GM18517 (cell line): ENCODE measurements around the gene PPP1R36.
"Not testable (repeated sequence)": the region's sequence is repeated elsewhere in the genome, so short reads cannot be mapped to it uniquely, and the experiment has no call there.

Source experiments
- ATAC-seq: cut with Tn5 transposase; IDR thresholded peaks from one replicate; pipeline ENCODE4 v1.9.1; 2021; ENCODE audit warnings: mild to moderate bottlenecking, moderate library complexity; ENCODE audit not compliant: unreplicated experiment

PPP1R36 gene

DNA sequence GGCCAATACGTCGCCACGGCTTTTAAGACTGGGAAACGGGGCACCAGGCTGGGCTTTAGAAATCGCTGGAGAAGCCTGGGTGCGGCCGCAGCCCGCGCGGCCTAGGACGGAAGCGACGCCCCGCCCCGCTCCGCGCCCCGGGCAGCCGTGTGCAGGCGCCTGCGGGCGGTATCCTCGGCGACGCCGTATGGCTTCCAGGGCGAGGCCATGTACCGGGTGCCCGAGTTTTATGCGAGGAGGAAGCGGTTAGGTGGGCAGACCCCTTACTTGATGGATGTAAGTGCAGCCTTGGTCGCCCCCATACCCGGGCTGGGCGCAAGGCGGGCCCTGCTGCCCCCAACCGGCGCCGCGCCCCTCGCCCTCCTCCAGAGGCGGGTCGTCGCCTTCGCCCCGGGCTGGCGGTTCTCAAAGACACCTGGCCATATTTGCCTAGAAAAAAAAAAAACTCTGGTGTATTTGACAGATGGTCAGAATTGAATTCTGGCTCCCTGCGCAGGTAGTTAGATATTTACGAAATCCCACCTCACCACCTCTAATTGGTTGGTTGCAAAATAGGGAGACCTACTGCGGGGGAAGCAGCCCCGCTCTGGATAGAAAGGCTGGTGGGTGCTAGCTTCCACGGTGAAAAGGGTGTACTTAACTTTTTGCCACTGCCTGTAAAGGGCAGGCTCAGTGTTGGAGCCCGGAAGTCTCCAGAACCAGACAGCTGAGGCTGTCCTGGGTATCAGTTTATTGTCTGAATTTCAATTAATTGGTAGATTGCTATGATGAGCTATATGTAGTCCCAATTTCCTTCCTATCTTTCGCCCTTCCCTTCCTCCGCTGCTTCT lies at the start of gene PPP1R36:
PPP1R36 (plus strand) TSS at position 171 of the 830 bp plus-strand sequence; CDS start at position 208, 37 bp downstream.
- ATAC-seq: no peak

DNA sequence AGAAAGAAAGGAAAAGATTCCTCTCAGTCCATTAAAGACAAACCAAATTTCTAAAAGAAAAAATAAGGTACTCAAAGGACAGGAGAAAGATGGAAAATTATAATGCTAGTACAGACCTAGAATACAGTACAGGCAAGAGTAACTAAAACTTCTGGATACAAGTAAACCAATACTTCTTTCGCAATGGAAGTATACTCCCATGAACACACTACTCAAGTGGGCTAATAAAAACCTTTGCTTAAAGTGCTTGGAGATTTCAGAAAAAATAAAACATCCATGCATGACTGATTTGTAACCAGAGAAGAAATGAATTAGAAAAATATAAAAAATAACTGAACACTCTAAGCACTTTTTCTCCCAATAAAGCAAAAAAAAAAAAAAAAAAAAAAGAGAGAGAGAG lies 49.7 kb upstream of the PPP1R36 start:
- no peak for ATAC-seq

DNA sequence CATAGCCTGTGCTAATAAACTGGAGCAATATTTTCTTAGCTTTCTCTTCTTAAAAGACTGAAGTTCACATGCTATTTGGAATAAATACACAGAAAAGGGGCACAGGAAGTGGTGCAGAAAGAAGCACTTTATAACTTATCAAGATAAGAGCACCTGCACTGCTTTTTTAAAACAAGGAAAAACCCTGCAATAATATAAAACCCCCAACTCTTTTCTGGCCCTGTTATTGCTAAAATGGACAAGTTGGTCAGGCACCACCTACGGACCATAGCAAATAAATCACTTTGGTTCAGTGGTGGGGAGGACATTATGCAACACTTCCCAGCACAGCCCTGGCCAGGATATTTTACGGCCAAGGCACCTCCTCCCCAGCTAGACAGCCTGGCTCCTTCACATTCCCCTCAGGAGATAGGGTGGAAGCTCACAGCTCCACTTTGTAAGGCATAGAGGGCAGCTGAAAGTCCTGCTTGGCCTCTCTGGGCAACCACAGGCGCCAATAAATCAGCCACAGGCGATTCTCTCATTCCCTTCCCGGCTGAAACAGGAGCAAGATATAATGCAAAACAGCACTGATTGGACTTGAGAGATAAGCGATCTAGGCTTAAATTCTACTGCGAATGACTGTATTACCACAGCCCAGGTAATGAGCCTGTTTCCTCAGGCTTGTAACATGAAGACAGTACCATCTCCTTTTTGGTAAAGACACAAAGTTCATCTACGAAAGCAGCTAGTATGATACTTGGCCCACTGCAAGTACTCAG lies 48.2 kb upstream of the PPP1R36 start:
- ATAC-seq: no peak

- ATAC-seq: no peak
These were observed 47.3 kb upstream of the PPP1R36 start for GRCh38 chr14:64502456-64502855.

- ATAC-seq: no peak
These were observed 46.8 kb upstream of the PPP1R36 start for GRCh38 chr14:64502887-64503433.

DNA sequence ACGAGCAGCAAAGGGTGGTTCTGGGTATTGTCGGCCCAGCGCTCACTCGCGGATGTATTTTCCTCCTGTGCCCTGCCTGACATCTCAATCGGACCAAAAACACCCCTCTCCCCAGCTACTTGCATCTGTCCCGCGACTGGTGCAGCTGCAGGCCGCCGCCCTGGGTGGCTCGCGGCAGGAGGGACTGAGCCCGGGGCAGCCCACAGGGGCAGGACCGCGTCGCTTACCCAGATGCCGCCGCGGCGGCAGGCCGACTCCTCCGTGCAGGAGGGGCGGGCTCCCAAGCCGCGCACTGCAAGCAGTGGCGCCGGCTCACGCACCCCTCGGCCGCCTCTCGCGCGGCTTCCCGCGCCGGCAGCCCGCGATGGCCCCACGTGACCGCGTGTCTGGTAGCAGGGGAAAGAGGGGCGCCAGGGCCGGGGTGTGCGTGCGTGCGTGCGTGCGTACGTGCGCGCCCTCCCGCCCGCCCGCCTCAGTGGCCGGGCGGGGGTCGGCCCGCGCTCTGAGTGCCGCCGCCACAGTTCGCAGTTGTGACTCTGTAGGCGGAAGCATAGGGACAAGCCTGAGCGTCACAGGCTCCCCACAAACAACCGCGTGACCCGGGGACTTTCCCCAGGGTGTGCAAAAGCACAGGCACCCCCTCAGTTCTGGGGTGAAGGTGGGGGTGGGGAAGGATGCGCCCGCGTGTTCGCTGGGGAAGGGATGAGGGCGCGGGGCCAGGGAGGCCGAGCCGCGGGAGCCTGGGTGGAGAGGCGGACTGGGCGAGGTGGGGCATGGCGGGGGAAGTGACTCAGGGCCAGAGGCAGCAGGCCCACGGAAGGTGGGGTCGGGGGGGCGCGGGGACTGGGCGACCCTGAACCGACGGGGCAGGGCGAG lies 46.1 kb upstream of the PPP1R36 start, which contains the start of gene ZBTB25:
ZBTB25 (minus strand) TSS at position 405 of the 876 bp plus-strand sequence. CDS start 13,305 bp downstream, outside the sequence.
- ATAC-seq: peak; percentile 63

- ATAC-seq: peak; percentile 18
These were observed 45.4 kb upstream of the PPP1R36 start, which contains the start of gene ZBTB1 for GRCh38 chr14:64504310-64504896. TSS of gene ZBTB1 (plus strand) at chr14:64504770. CDS start at chr14:64521505, 16,735 bp downstream.

GRCh38 chr14:64504897-64505794 lies 44.6 kb upstream of the PPP1R36 start:
- ATAC-seq: peak; percentile 13

DNA sequence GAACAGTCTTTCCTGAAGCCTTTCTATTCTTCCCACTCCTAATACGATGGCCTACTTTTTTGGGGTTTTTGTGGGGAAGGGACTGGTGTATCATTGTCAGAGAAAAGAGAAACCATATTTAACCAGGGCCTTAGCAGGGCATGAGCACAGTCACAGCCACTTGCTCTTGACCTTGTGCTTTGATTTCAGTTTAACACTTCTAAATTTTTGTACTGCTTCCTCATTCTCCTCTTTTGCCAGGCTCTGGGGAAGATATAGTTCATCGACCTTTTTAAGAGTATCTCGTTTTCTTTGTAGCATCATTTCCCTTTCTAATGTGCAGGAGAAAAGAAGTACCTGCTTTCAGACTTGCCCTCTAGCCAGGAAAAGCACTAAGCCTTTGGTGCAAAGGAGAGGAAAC lies 43.0 kb upstream of the PPP1R36 start:
- no peak for ATAC-seq

DNA sequence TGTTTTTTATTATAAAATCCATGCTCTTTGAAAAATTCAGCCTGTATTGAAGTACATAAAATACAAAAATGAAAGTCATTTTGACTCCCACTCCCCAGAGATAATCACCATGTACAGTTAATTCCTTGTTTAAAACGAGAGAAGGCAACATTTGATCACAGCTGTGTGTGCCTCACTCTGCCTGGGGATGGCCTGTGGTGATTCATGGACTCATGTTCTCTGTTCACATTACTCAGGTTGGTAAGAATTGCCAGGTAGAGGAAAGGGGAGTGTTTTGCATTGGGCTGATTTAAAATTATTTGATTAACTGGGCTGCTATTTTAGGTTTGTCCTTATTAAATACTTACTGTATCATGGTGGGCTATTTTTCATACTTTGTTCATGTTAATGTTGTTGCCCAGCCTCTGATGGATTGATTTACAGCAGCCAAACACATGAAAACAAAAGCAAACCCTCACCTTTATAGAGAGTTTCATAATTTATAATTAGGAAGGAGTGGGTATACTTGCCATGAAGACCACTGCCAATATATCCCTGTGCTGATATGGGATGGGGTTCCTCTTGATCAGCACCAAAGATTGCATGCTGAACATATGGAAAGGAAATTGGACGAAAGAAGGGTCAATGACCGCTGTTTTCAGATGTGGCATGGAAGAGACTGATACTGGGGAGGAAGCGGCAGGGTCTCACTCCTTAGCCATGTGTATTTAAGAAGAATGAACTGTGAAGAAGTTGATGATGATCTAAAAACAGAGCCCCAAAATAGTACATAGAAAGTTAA lies 42.2 kb upstream of the PPP1R36 start:
- ATAC-seq: no peak

DNA sequence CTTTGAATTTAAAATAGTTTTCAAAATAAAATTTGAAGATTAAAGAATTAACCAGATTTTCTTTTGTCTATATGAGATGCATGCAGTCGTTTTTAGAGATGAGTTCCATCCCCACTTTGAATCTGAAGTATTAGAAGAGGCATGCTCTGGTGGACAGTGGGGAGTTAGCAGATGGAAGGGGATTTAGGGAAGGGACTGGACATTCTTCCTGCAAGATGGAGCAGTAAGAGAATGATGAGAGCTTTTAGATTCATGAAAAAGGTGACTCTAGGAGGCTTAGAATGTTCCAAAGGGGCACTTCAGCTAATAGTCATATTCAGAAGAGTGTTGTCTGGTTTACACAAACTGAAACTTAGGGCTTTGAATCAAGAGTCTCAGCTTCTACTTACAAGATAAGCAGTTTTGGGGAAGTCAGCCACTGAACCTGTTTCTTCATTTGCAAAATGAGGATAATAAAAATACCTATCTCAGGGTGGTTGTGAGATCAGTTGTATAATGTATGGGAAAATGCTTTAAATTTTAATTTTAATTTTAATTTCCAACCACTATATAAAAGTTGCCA lies 41.5 kb upstream of the PPP1R36 start:
- no peak for ATAC-seq

GRCh38 chr14:64509036-64509435 lies 40.7 kb upstream of the PPP1R36 start:
- no peak for ATAC-seq

DNA sequence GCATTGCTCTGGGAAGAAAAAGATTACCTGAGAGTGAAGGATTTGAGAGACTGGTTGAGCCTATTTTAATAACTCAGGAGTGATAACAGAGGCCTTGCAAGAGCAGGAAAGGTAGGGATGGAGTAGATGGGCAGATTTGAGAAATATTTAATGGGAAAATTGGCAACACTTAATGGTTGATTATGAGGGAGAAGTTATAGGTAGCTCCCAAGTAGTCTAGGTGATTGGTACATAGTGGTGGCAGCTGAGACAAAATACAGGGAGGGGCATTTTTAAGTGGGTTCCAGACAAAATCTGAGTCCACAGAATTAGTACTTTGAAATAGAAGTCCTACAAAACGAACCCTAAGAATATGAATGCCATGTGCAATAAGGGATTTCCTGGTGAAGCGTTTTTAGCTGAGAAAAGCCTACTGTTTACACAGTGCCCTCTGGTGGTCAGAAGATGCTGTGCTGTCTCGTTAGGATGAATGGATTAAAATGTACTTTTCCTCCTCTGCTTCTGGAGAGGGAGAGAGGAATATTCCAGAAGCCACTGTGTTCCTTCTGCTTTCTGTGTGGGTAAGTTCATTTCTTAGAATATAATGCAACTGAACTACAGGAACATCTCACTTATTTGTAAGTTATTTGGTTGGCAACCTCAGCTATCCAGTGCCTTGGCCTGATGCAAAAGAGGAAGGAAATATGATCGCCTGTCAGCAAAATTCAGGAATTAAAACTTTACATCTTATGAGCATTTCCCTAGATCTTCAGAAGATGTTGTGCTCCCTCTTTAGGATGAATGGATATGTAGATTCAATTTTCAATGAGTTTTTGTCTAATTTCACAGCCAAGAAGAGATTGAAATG lies 38.7 kb upstream of the PPP1R36 start:
- ATAC-seq: peak; percentile 38

DNA sequence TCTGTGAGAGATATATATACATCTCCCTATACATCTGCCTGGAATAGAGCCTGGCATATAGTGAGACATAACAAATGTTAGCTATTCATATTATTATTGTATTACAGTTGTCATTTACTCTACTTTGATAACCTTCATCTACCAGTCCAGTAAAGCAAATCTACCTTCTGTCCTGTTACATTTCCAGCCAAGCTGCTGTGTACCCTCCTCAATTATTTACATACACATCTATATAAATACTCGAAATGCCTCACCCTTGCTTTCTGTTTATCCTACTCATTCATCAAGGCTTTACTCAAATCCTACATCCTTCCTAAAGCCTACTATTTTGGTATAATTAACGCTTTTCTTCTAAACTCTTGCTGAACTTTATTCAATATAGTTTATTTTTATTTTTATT lies 36.5 kb upstream of the PPP1R36 start:
- no peak for ATAC-seq

DNA sequence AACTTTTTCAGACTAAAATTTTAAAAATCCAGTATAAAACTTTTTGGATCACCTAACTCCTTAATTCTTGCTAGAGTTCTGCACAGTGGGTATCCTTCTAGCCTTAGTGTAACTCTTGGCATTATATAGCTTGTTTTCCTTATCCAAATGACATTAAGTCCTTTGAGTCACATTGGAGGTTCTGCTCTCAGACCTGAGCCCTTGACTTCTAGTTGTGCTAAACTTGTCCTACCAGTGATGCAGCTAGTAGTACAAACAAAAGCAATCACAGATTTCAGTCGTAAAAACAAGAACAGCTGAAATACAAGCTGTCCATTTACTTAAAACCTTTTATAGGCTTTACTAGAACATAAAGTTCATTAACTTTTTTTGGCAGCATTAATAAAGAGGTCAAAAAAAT lies 34.7 kb upstream of the PPP1R36 start:
- no peak for ATAC-seq

GRCh38 chr14:64516969-64517368 lies 32.8 kb upstream of the PPP1R36 start:
- no peak for ATAC-seq

DNA sequence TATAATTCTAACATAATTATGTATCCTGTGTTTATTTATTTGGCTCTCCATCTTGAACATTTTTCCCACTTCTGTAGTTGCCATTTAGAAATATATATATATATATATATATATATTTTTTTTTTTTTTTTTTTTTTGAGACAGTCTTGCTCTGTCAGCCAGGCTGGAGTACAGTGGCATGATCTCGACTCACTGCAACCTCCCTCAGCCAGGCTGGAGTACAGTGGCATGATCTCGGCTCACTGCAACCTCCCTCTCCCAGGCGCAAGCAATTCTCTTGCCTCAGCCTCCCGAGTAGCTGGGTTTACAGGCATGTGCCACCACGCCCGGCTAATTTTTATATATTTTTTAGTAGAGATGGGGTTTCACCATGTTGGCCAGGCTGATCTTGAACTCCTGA lies 32.1 kb upstream of the PPP1R36 start:
- not testable (repeated sequence) for ATAC-seq
